Thyroid gland (tissue), 4 donors: ENCODE data around the gene NUDT4.
"Not testable (repeated sequence)": the region's sequence is repeated elsewhere in the genome, so short reads cannot be mapped to it uniquely, and the experiment has no call there.

Experiments used
- CTCF ChIP-seq, 6 experiments: fragments of 200-600 bp in 3 of 6; fragments of 450-650 bp in 3 of 6; sonication (generic) in 3 of 6; IDR thresholded peaks; one replicate each; pipeline ENCODE4 v1.5.1; 2016 to 2019; ENCODE audit warnings: antibody characterized with exemption in 6 of 6, mild to moderate bottlenecking in 2 of 6, inconsistent platforms in 1 of 6, moderate library complexity in 1 of 6
- POLR2A ChIP-seq, 2 donors: fragments of 450-650 bp; IDR thresholded peaks; one replicate each; pipeline ENCODE4 v1.6.1; 2017; ENCODE audit warnings: antibody characterized with exemption in 2 of 2, mild to moderate bottlenecking in 2 of 2, moderate library complexity in 1 of 2

- not testable (repeated sequence) for TF ChIP-seq CTCF, POLR2A (IDR thresholded peaks at IDR 0.05)
Observed at GRCh38 chr12:93381976-93382437, 4.3 kb downstream of the NUDT4 start.
